Measurements from ENCODE around the gene MGAT3.

DNA sequence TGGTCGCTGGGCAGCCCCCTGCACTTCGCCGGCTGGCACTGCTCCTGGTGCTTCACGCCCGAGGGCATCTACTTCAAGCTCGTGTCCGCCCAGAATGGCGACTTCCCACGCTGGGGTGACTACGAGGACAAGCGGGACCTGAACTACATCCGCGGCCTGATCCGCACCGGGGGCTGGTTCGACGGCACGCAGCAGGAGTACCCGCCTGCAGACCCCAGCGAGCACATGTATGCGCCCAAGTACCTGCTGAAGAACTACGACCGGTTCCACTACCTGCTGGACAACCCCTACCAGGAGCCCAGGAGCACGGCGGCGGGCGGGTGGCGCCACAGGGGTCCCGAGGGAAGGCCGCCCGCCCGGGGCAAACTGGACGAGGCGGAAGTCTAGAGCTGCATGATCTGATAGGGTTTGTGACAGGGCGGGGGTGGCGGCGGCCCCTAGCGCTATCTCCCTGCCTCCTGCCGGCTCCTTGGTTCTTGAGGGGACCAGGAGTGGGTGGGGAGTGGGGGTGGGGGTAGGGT lies 31.8 kb downstream of the MGAT3 start:
- TF ChIP-seq, protein P1, sequence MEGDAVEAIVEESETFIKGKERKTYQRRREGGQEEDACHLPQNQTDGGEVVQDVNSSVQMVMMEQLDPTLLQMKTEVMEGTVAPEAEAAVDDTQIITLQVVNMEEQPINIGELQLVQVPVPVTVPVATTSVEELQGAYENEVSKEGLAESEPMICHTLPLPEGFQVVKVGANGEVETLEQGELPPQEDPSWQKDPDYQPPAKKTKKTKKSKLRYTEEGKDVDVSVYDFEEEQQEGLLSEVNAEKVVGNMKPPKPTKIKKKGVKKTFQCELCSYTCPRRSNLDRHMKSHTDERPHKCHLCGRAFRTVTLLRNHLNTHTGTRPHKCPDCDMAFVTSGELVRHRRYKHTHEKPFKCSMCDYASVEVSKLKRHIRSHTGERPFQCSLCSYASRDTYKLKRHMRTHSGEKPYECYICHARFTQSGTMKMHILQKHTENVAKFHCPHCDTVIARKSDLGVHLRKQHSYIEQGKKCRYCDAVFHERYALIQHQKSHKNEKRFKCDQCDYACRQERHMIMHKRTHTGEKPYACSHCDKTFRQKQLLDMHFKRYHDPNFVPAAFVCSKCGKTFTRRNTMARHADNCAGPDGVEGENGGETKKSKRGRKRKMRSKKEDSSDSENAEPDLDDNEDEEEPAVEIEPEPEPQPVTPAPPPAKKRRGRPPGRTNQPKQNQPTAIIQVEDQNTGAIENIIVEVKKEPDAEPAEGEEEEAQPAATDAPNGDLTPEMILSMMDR (IDR thresholded peaks at IDR 0.05; ENCODE audit: low read length): no peak
- TF ChIP-seq EZH2 (optimal IDR thresholded peaks at IDR 0.05; ENCODE audit: low read depth, low read length): no peak

Measured in MM.1S (cell line).